DND-41 (cell line): ENCODE measurements around the gene ABCG5.

Experiments
- EZH2 ChIP-seq: IDR thresholded peaks from 3 replicates; pipeline ENCODE4 v1.6.1; 2012; ENCODE audit warnings: borderline replicate concordance, low read depth, mild to moderate bottlenecking, moderate library complexity, low read length, inconsistent platforms; ENCODE audit not compliant: severe bottlenecking
- TF ChIP-seq, protein P1 (sequence below): IDR thresholded peaks from 2 replicates; pipeline ENCODE4 v1.5.1; 2012; ENCODE audit warnings: borderline replicate concordance, low read length, moderate library complexity, mild to moderate bottlenecking; ENCODE audit not compliant: poor library complexity, severe bottlenecking; ENCODE audit errors: extremely low read depth

DNA sequence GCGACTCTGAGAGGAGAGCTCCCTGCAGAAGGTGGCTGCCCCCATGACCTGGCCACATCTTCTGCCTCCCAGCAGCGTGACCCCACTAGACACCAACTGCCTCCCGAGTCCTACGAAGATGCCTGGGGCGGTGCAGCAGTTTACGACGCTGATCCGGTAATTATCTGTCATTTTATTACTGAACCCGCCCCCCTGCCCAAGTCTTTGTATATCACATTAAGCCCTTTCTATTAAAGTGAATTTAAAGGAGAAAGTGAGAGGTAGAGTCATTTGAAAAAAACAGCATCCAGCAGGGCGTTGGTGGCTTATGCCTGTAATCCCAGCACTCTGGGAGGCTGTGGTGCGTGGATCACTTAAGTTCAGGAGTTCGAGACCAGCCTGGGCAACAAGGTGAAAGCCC is 33.5 kb upstream of the ABCG5 start:
- TF ChIP-seq, protein P1, sequence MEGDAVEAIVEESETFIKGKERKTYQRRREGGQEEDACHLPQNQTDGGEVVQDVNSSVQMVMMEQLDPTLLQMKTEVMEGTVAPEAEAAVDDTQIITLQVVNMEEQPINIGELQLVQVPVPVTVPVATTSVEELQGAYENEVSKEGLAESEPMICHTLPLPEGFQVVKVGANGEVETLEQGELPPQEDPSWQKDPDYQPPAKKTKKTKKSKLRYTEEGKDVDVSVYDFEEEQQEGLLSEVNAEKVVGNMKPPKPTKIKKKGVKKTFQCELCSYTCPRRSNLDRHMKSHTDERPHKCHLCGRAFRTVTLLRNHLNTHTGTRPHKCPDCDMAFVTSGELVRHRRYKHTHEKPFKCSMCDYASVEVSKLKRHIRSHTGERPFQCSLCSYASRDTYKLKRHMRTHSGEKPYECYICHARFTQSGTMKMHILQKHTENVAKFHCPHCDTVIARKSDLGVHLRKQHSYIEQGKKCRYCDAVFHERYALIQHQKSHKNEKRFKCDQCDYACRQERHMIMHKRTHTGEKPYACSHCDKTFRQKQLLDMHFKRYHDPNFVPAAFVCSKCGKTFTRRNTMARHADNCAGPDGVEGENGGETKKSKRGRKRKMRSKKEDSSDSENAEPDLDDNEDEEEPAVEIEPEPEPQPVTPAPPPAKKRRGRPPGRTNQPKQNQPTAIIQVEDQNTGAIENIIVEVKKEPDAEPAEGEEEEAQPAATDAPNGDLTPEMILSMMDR = no peak
- no peak for TF ChIP-seq EZH2
